SH-SY5Y (cell line): Measurements from ENCODE around the gene AXIN2.

Experiments
- GATA2 ChIP-seq: IDR thresholded peaks from 2 replicates; pipeline ENCODE4 v1.6.1; 2011; ENCODE audit warnings: mild to moderate bottlenecking, low read depth, low read length
- GATA3 ChIP-seq: IDR thresholded peaks from 2 replicates; pipeline ENCODE4 v1.6.1; 2011; ENCODE audit warnings: low read depth, mild to moderate bottlenecking, low read length, moderate library complexity

Gene AXIN2

GRCh38 chr17:65561452-65562205, at the start of gene AXIN2:
TSS of gene AXIN2 (minus strand) at chr17:65561648. CDS start at chr17:65558620, 3,028 bp downstream.
- TF ChIP-seq GATA2 (peak; percentile 12; the same call in 1 of the 2 replicates), GATA3 (no peak)

GRCh38 chr17:65609749-65610148, 48.3 kb upstream of the AXIN2 start:
- no peak for TF ChIP-seq GATA3
- TF ChIP-seq GATA2, result no peak

- TF ChIP-seq GATA3 (no peak), GATA2 (no peak)
Observed at GRCh38 chr17:65609286-65609685, 47.8 kb upstream of the AXIN2 start.

- TF ChIP-seq GATA2, result no peak
- no peak for TF ChIP-seq GATA3
Observed at GRCh38 chr17:65604070-65604469, 42.6 kb upstream of the AXIN2 start.

- TF ChIP-seq GATA3 (no peak), GATA2 (no peak)
Observed at GRCh38 chr17:65601881-65602280, 40.4 kb upstream of the AXIN2 start.

- TF ChIP-seq GATA3, result no peak
- TF ChIP-seq GATA2, result no peak
Observed at GRCh38 chr17:65601145-65601544, 39.7 kb upstream of the AXIN2 start.

- no peak for TF ChIP-seq GATA2
- TF ChIP-seq GATA3, result no peak
Observed at GRCh38 chr17:65600518-65600917, 39.1 kb upstream of the AXIN2 start.

GRCh38 chr17:65599650-65600049, 38.2 kb upstream of the AXIN2 start:
- TF ChIP-seq GATA2 (no peak), GATA3 (no peak)

- TF ChIP-seq GATA3, result no peak
- TF ChIP-seq GATA2, result no peak
Observed at GRCh38 chr17:65598746-65599145, 37.3 kb upstream of the AXIN2 start.

GRCh38 chr17:65595071-65595656, 33.7 kb upstream of the AXIN2 start:
- TF ChIP-seq GATA2 (no peak), GATA3 (no peak)

GRCh38 chr17:65593855-65594845, 32.7 kb upstream of the AXIN2 start:
- TF ChIP-seq GATA3 (no peak), GATA2 (no peak)

GRCh38 chr17:65593092-65593854, 31.8 kb upstream of the AXIN2 start:
- TF ChIP-seq GATA3, result no peak

GRCh38 chr17:65592125-65592965, 30.9 kb upstream of the AXIN2 start:
- TF ChIP-seq GATA3, result no peak
- TF ChIP-seq GATA2, result no peak

GRCh38 chr17:65589321-65589720, 27.9 kb upstream of the AXIN2 start:
- no peak for TF ChIP-seq GATA3
- no peak for TF ChIP-seq GATA2
